Measurements from ENCODE around the gene PCDH1. TPM values are rescaled to one million over a fixed set of nuclear protein-coding genes. Genes with fewer than 3 reads are reported as not detected.
"Not testable (repeated sequence)": the region's sequence is repeated elsewhere in the genome, so short reads cannot be mapped to it uniquely, and the experiment has no call there.

The PCDH1 gene
- total RNA-seq: 10 to 100 TPM; 20.8 to 44.1 (median 29.4) TPM
- long read RNA-seq: 0 reads

DNA sequence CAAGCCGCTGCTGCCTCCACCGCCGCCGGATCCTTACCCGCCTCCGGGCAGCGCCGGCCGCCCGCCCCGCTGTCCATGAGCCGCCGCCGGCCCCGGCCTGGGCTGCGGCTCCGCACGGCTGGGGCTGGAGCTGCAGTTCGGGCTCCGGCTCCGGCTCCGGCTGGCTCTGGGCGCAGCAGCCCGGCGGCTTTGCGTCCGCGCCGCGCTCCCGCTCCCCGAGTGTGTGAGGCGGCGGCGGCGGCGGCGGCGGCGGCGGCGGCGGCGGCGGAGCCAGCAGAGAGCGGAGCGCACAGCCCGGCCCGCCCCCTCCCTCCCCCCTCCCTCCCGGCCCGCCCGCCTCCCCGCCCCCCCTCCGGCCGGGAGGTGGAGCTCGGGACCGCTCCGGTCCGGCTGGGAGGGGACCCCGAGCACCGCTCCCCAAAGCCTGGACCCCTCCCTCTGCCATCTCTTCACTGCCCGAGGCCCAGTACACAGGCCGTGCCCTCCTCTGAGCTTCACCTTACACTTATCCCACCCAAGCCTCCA is at the start of gene PCDH1:
Gene PCDH1, minus strand, starts transcription at position 225 of the 525 bp plus-strand sequence. Its CDS starts 148 bp downstream, at position 77.
- ATAC-seq: peak; percentile 38 to 61 (median 46)
- TF ChIP-seq, protein P1, sequence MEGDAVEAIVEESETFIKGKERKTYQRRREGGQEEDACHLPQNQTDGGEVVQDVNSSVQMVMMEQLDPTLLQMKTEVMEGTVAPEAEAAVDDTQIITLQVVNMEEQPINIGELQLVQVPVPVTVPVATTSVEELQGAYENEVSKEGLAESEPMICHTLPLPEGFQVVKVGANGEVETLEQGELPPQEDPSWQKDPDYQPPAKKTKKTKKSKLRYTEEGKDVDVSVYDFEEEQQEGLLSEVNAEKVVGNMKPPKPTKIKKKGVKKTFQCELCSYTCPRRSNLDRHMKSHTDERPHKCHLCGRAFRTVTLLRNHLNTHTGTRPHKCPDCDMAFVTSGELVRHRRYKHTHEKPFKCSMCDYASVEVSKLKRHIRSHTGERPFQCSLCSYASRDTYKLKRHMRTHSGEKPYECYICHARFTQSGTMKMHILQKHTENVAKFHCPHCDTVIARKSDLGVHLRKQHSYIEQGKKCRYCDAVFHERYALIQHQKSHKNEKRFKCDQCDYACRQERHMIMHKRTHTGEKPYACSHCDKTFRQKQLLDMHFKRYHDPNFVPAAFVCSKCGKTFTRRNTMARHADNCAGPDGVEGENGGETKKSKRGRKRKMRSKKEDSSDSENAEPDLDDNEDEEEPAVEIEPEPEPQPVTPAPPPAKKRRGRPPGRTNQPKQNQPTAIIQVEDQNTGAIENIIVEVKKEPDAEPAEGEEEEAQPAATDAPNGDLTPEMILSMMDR (IDR thresholded peaks at IDR 0.05): no peak
- peak; percentile 78 for TF ChIP-seq POLR2A (IDR thresholded peaks at IDR 0.05)
- 0% methylated on average over 8 of the region's 63 CpGs for WGBS (ENCODE audit: insufficient coverage, low coverage, low lambda C conversion rate, missing lambda C conversion rate)

DNA sequence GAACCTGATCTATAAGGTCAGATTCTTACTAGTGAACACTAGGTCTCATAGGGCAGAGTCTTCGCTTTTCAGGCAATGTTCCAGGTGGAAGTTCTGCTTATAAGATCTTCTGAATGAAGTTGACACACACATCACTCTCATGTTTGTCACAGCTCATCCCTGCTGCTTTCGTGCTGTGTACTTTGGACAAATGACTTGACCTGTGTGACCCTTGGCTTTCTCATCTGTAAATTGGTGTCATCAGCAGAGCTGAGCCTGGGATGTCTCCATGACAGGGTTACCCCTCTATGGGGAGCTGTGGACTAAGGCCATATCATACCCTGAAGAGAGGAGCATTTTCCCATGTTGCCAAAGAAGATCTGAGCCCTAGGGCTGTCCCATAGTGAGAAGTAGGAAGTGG is 48.2 kb upstream of the PCDH1 start:
- Histone ChIP-seq H3K4me3 (no peak overlapping the region), H3K4me1 (peaks cover 0 to 22% (median 7%) of the 10 kb centered on the region in 4 donors), H3K27me3 (no peaks in the 10 kb centered on the region), H3K27ac (no peak overlapping the region), H3K36me3 (peaks cover 8 to 60% (median 29%) of the 10 kb centered on the region in 4 donors), H3K9me3 (no peaks in the 10 kb centered on the region)
- 5% methylated on average over 2 of the region's 2 CpGs for WGBS (ENCODE audit: insufficient coverage, low coverage, low lambda C conversion rate, missing lambda C conversion rate)
- peak in 2 of 4 donors; percentile 19 to 34 for ATAC-seq
- intact Hi-C loops (cut with DNase I): no loop called here
- no peak for TF ChIP-seq POLR2A (IDR thresholded peaks at IDR 0.05)
- TF ChIP-seq, protein P1 (IDR thresholded peaks at IDR 0.05): no peak
- no peak for DNase-seq

More for the DNA sequence above, at the start of gene PCDH1:
- intact Hi-C loops (cut with DNase I): no loop called here
- H3K4me1 ChIP-seq: peaks cover 0 to 21% (median 3%) of the 10 kb centered on the region in 4 donors
- no peaks in the 10 kb centered on the region for H3K36me3 ChIP-seq
- peak in 2 of 3 donors; percentile 53 to 68 for DNase-seq
- H3K27ac ChIP-seq: peak within 1 kb of the TSS; percentile 63 to 70 (median 67)
- H3K27me3 ChIP-seq: no peaks in the 10 kb centered on the region
- no peaks in the 10 kb centered on the region for H3K9me3 ChIP-seq
- peak within 1 kb of the TSS; percentile 70 to 84 (median 80) for H3K4me3 ChIP-seq

DNA sequence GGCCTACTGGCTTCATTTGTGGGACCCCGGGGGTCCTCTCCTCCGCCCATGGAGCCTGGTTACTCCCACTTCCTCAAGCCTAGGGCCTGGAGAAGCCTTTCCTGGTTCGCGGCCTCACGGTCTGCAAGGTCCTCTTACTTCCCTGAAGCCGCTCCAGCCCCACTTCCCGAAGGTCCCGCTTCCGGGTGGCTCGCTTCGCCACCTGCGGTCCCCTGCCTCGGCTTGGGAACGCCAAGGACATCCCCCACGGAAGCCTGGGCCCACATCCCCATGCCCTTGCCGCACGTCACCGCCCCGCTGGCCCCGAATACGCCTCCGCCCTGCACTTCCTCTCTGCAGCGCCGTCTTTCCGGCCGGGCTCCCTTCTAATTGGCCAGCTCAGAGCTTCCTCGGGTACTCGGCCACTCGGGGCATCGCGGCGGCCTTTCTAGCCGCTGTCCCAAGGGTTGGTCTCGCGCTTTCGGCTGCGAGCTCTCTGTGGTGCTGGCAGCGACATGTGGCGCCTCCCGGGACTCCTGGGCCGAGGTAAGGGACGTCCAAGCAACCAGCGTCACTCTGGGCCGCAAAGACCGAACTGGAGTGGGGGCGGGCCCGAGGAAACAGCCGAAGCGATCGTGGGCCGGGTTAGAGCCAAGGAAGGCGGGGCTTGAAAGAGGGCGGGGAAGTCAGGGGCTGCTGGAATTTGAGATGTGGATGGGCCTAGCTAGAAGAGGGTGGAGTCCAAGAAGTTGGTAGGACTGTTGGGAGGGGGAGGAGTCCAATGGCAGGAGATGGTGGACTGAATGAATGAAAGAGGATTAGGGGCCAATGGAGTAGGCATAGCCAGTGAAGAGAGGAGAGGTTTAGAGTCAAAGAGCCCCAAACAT is 45.5 kb upstream of the PCDH1 start, which contains the start of gene DELE1:
Gene DELE1, plus strand, starts transcription at position 424 of the 866 bp plus-strand sequence. Its CDS starts 71 bp downstream, at position 495.
- under 1% methylated on average over 37 of the region's 53 CpGs for WGBS (ENCODE audit: insufficient coverage, low coverage, low lambda C conversion rate, missing lambda C conversion rate)
- H3K27me3 ChIP-seq: no peaks in the 10 kb centered on the region
- TF ChIP-seq, protein P1 (IDR thresholded peaks at IDR 0.05): no peak
- peak; percentile 89 for TF ChIP-seq POLR2A (IDR thresholded peaks at IDR 0.05)
- intact Hi-C loops (cut with DNase I): no loop called here
- peak within 1 kb of the TSS; percentile 63 to 93 (median 83) for H3K4me3 ChIP-seq
- DNase-seq (peak; percentile 96), ATAC-seq (peak; percentile 91 to 97 (median 94))
- H3K4me1 ChIP-seq: peaks cover 0 to 31% (median 14%) of the 10 kb centered on the region in 4 donors
- H3K27ac ChIP-seq: peak within 1 kb of the TSS; percentile 90 to 97 (median 92)
- H3K9me3 ChIP-seq: no peaks in the 10 kb centered on the region
- peaks cover 2 to 34% (median 11%) of the 10 kb centered on the region in 4 donors for H3K36me3 ChIP-seq

DNA sequence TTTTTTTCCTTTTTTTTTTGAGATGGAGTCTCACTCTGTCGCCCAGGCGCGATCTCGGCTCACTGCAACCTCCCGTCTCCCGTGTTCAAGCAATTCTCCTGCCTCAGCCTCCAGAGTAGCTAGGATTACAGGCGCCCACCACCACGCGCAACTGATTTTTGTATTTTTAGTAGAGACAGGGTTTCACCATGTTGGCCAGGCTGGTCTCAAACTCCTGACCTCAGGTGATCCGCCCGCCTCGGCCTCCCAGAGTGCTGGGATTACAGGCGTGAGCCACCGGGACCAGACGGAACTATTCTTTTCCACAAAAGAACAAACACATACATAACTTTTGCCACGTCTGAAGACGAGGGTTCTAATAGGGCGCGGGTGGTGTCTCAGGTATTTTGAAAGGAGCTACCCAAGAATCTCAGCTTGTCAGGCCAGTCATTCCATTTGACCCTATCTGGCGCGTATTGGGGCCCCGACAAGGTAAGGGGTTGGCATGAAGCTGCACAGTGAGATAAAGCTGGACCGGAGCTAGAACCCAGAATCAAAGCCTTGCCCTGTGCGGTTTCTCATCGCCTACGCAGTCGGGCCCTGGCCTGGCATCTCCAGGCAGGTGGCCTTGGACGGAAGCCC is 44.7 kb upstream of the PCDH1 start:
- H3K4me3 ChIP-seq: peak overlapping the region; percentile 63 to 93 (median 83)
- DNase-seq; ATAC-seq; intact Hi-C loops (cut with DNase I); H3K9me3 ChIP-seq; H3K27me3 ChIP-seq: not testable (repeated sequence)
- peak overlapping the region; percentile 90 to 97 (median 92) for H3K27ac ChIP-seq
- peaks cover 0 to 26% (median 8%) of the 10 kb centered on the region in 4 donors for H3K36me3 ChIP-seq
- peaks cover 0 to 32% (median 14%) of the 10 kb centered on the region in 4 donors for H3K4me1 ChIP-seq
- 59% methylated on average over 16 of the region's 28 CpGs for WGBS (ENCODE audit: insufficient coverage, low coverage, low lambda C conversion rate, missing lambda C conversion rate)

Data from right lobe of liver (tissue), 6 donors.